ENCODE data around the gene TPD52L3.

GRCh38 chr9:6304232-6304631, 23.9 kb upstream of the TPD52L3 start:
- TF ChIP-seq MAX (IDR thresholded peaks at IDR 0.05) = no peak
- TF ChIP-seq NFIC (IDR thresholded peaks at IDR 0.05) = no peak
- TF ChIP-seq FOXM1 (IDR thresholded peaks at IDR 0.05; ENCODE audit: borderline replicate concordance, low read depth) = no peak
- TF ChIP-seq CREB1 (IDR thresholded peaks at IDR 0.05; ENCODE audit: low read depth) = no peak
- TF ChIP-seq REST (IDR thresholded peaks at IDR 0.05; ENCODE audit: low read depth) = no peak
- no peak for TF ChIP-seq RAD21 (IDR thresholded peaks at IDR 0.05; ENCODE audit: low read depth)
- TF ChIP-seq YY1 (IDR thresholded peaks at IDR 0.05; ENCODE audit: low read depth) = no peak
- no peak for TF ChIP-seq USF1 (IDR thresholded peaks at IDR 0.05)
- TF ChIP-seq TAF1 (IDR thresholded peaks at IDR 0.05; ENCODE audit: low read depth) = no peak
- no peak for TF ChIP-seq EP300 (IDR thresholded peaks at IDR 0.05; ENCODE audit: borderline replicate concordance)
- TF ChIP-seq CEBPB (IDR thresholded peaks at IDR 0.05) = no peak
- no peak for TF ChIP-seq EGR1 (IDR thresholded peaks at IDR 0.05)
- TF ChIP-seq TCF12 (IDR thresholded peaks at IDR 0.05; ENCODE audit: low read depth) = no peak
- TF ChIP-seq ZBTB7A (IDR thresholded peaks at IDR 0.05; ENCODE audit: low read depth) = no peak
